GM21381 (cell line): ENCODE data around the gene TRDMT1.

Experiments used
- ATAC-seq: cut with Tn5 transposase; IDR thresholded peaks from one replicate; pipeline ENCODE4 v1.9.1; 2021; ENCODE audit warnings: mild to moderate bottlenecking, moderate library complexity; ENCODE audit not compliant: unreplicated experiment

Gene TRDMT1

DNA sequence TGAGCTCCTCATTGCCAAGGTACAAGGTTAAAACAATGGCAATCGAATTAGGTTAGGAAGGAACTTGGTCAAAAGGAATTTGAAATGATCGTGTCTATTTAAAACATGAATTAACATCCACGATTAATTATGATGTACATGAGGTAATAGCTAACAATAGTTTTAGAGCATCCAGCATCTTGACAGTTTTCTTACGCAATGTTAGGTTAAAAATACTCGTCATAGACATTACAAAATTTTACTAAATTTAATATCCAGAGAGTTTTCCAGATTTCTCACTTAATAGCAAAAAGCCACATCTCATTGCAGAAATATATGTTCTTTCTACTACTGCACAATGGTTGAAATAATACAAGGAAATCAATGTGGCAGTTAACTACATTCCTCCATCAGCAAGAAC, 94.5 kb downstream of the TRDMT1 start:
- ATAC-seq = no peak

- no peak for ATAC-seq
Measured at GRCh38 chr10:17101910-17102266, 99.6 kb downstream of the TRDMT1 start.

GRCh38 chr10:17101257-17101909, 100.1 kb downstream of the TRDMT1 start:
- no peak for ATAC-seq

- no peak for ATAC-seq
Measured at GRCh38 chr10:17100586-17100985, 100.9 kb downstream of the TRDMT1 start.

GRCh38 chr10:17098012-17098411, 103.5 kb downstream of the TRDMT1 start:
- no peak for ATAC-seq
